Mucosa of descending colon (tissue), 3 donors: ENCODE results near the gene TNFAIP8L3. TPM values are rescaled to one million over a fixed set of nuclear protein-coding genes. Genes with fewer than 3 reads are reported as not detected.
"Not testable (repeated sequence)": the region's sequence is repeated elsewhere in the genome, so short reads cannot be mapped to it uniquely, and the experiment has no call there.

Source experiments
- ATAC-seq: fragments of 200-7000 bp; cut with Tn5 transposase; one replicate; pipeline ENCODE4 v1.9.1; 2020; ENCODE audit warnings: mild to moderate bottlenecking, moderate library complexity
- DNase-seq, 3 donors: peaks; one replicate each; pipeline ENCODE4 v3.0.0-alpha.2; 2020
- H3K36me3 ChIP-seq: fragments of 200-600 bp; one replicate; pipeline ENCODE4 v1.8.0; 2021; ENCODE audit warnings: low read depth, mild to moderate bottlenecking
- H3K4me1 ChIP-seq: fragments of 200-600 bp; one replicate; pipeline ENCODE4 v1.8.0; 2021; ENCODE audit warnings: low read depth, mild to moderate bottlenecking
- H3K4me3 ChIP-seq: fragments of 200-600 bp; one replicate; pipeline ENCODE4 v1.8.0; 2021; ENCODE audit warnings: mild to moderate bottlenecking
- H3K9me3 ChIP-seq: fragments of 200-600 bp; one replicate; pipeline ENCODE4 v1.8.0; 2021; ENCODE audit warnings: mild to moderate bottlenecking
- intact Hi-C, 2 donors: fragments of 100-400 bp; cut with DNase I in 1 of 2; cut with micrococcal nuclease in 1 of 2; formaldehyde crosslinking; loops; one replicate each; pipeline versions ENCODE4 v1.11.0 to v1.11.1; 2022; cut with DNase I, micrococcal nuclease
- total RNA-seq, 3 donors: library from RNA; stranded (reverse); fragmentation: NEBNext Ultra II Directional in 2 of 3; extraction: Animal tissue kit (Norgen Biotek cat#: 25700) in 2 of 3; gene quantifications; one replicate each; pipeline versions ENCODE4 v1.2.1 to v1.2.4, GENCODE V29; 2021 to 2023
- TF ChIP-seq, protein P1 (sequence below): fragments of 200-600 bp; IDR thresholded peaks from one replicate; pipeline ENCODE4 v1.8.0; 2022; ENCODE audit warnings: antibody characterized with exemption, mild to moderate bottlenecking
- donor health status: DM: no; HTN: no; CAD: no; lungs with moderate emphysema.
- donor health status: DM: no; HTN: no; CAD: no.
- donor health status: DM: no; HTN: yes; CAD: no.

The TNFAIP8L3 gene
- total RNA-seq, 3 donors from 2014 or later, result 8.2 to 11.2 (median 10.0) TPM

DNA sequence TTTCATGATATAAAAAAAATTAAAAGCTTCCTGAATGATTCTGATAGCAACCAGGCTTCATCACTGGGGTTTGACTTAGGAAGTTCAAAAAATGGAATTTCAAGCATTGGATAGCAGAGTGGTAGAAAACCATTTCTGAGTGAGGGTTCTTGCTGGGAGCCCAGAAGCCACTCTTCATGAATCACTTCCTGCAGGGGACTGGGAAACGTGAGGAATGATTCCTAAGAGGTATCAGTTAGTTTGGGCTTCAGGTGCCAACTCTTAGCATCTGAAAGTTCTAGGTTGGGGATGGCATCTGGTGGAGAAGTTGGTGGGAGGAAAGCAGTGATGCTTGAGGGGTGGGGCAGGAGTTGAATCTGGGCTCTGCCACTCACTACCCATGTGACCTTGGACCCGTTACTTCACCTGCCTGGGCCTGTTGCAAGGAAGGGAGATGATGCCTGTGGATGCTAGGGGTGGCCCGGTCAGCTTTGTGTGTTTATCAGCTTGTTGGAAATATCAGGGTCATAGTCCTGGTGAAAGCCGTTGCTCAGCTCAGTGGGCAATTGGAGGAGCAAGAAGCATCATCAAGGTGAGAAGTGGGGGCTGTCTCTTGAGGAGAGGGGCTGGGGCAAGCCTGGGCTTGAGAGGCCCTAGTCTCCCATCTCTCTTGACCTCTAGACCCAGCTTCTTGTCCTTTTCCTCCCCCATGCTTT lies 37.0 kb upstream of the TNFAIP8L3 start:
- no peak overlapping the region for H3K4me3 ChIP-seq
- ATAC-seq (no peak), DNase-seq (peak in 1 of 3 donors; percentile 29)
- H3K4me1 ChIP-seq, result peaks cover 13% of the 10 kb centered on the region
- H3K9me3 ChIP-seq, result no peaks in the 10 kb centered on the region
- intact Hi-C loops, result no loop called here
- TF ChIP-seq, protein P1, sequence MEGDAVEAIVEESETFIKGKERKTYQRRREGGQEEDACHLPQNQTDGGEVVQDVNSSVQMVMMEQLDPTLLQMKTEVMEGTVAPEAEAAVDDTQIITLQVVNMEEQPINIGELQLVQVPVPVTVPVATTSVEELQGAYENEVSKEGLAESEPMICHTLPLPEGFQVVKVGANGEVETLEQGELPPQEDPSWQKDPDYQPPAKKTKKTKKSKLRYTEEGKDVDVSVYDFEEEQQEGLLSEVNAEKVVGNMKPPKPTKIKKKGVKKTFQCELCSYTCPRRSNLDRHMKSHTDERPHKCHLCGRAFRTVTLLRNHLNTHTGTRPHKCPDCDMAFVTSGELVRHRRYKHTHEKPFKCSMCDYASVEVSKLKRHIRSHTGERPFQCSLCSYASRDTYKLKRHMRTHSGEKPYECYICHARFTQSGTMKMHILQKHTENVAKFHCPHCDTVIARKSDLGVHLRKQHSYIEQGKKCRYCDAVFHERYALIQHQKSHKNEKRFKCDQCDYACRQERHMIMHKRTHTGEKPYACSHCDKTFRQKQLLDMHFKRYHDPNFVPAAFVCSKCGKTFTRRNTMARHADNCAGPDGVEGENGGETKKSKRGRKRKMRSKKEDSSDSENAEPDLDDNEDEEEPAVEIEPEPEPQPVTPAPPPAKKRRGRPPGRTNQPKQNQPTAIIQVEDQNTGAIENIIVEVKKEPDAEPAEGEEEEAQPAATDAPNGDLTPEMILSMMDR, result no peak
- H3K36me3 ChIP-seq, result no peaks in the 10 kb centered on the region

DNA sequence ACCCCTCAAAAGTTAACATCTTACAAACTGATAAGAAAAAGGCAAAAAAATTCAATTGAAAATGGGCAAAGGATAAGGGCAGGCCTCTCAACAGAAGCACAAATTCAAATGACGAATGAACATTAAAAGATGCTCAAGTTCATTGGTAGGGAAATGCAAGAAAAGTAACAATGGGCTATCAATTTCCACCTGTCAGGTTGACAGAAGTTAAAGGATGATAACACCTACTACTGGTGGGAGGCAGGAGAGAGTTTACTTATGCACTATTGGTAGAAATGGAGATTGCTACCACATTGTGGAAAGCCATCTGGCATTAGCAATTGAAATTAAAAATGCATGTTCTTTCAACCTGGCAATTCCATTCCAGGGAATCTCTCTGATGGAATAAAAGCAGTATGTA lies 35.6 kb upstream of the TNFAIP8L3 start:
- H3K4me3 ChIP-seq, result no peak overlapping the region
- no peak for ATAC-seq
- H3K4me1 ChIP-seq, result peaks cover 13% of the 10 kb centered on the region
- intact Hi-C loops, result no loop called here
- TF ChIP-seq, protein P1, result no peak
- H3K9me3 ChIP-seq, result no peaks in the 10 kb centered on the region
- DNase-seq, result no peak
- no peaks in the 10 kb centered on the region for H3K36me3 ChIP-seq

DNA sequence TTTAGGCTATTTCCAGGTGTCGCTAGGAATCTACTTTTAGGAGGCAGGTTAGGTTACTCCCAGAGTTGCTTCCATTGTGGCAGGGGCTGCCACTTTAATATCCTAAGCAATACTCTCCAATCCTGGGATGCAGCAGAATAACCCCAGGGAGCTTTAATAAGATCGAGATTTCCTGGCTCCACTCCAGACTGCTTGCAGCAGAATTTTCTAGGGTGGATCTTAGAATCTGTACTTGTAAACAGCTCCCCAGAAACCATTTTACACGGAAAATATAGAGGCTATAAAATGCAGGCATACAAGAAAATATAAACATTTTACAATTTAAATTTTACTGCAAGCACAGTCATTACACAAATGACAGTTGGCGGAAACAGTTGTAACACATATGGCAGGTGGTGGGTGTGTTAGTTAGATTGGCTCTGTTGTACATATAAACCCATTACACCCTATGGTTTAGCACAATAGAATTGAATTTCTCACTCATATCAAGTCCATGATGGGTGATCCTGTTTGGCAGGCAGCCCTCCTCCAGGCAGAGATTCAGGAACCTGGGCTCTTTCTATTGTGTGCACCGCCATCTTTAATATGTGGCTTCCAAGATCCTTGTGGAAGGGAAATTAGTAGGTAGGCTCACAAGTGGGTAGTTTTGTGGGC lies 35.0 kb upstream of the TNFAIP8L3 start:
- Histone ChIP-seq H3K4me3 (no peak overlapping the region), H3K36me3 (no peaks in the 10 kb centered on the region), H3K4me1 (peaks cover 13% of the 10 kb centered on the region), H3K9me3 (no peaks in the 10 kb centered on the region)
- peak; percentile 84 for ATAC-seq
- intact Hi-C loops, result no loop called here
- TF ChIP-seq, protein P1, result no peak
- peak; percentile 63 to 84 (median 68) for DNase-seq

DNA sequence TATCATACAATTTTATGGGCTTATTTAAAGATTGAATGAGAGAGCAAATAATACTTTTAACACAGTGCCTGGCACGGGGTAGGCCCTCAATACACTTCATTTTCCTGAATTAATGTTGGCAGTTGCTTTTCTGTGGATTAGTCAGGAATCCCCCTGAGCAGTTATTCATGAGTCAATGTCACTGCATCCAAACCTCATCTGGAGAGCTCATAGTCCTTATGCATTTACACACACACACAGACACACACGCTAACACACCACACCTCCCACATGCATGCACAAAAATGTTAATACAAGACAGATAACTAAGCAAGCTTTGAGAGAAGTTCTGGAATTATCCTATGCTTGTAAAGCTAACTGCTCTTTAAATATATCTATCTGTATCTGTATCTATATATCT lies 34.0 kb upstream of the TNFAIP8L3 start:
- DNase-seq, result no peak
- no peaks in the 10 kb centered on the region for H3K9me3 ChIP-seq
- TF ChIP-seq, protein P1, result no peak
- ATAC-seq, result no peak
- no peak overlapping the region for H3K4me3 ChIP-seq
- H3K36me3 ChIP-seq, result no peaks in the 10 kb centered on the region
- H3K4me1 ChIP-seq, result peaks cover 13% of the 10 kb centered on the region
- intact Hi-C loops, result no loop called here

DNA sequence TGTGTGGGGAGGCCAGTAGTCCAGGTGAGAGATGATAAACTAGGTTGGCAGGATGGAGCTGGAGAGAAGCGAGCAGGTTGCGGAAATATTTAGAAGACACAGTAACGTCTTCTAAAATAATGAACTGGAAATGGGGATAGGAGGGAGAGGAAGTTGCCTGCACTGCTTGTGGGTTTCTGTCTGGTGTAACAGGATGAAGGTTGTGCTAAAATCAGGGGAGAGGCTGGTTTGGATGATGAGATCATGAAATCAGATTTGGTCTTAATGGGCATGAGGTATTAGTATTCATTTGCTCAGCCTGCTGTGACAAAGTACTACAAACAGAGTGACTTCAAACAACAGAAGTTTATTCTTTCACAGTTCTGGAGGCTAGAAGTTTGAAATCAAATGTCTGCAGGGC lies 32.1 kb upstream of the TNFAIP8L3 start:
- Histone ChIP-seq H3K4me1 (peaks cover 13% of the 10 kb centered on the region), H3K36me3 (no peaks in the 10 kb centered on the region), H3K4me3 (no peak overlapping the region), H3K9me3 (peaks cover 3% of the 10 kb centered on the region)
- TF ChIP-seq, protein P1, result no peak
- DNase-seq (no peak), ATAC-seq (no peak)
- intact Hi-C loops, result no loop called here

DNA sequence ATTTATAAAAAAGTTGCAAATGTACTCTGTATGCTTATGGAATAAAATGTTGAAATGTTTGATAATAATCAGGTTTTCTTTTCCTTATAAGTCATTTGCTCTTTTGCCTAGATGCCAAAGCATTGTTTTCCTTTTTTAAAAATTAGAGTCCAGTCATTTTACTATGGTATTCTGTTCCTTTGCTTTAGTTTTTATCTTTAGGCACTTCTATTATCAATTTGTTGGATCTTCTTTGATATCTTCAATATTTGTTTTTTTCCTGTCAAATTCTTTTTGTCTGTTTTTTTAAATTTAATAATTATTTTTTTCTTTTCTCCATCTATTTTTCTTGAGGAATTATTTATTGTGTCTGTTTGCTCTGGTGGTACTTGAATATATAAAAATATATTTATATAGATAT lies 28.3 kb upstream of the TNFAIP8L3 start:
- H3K36me3 ChIP-seq, ATAC-seq, intact Hi-C loops: not testable (repeated sequence)

More for the DNA sequence above, 28.3 kb upstream of the TNFAIP8L3 start:
- not testable (repeated sequence) for DNase-seq, H3K4me1 ChIP-seq, H3K4me3 ChIP-seq, H3K9me3 ChIP-seq
